GDM1 (cell line): ENCODE data around the gene BCL2L15.

ENCODE experiments used
- DNase-seq: peaks from one replicate; lab custom pipeline; 2025; lab: John Stamatoyannopoulos, UW

Gene BCL2L15

DNA sequence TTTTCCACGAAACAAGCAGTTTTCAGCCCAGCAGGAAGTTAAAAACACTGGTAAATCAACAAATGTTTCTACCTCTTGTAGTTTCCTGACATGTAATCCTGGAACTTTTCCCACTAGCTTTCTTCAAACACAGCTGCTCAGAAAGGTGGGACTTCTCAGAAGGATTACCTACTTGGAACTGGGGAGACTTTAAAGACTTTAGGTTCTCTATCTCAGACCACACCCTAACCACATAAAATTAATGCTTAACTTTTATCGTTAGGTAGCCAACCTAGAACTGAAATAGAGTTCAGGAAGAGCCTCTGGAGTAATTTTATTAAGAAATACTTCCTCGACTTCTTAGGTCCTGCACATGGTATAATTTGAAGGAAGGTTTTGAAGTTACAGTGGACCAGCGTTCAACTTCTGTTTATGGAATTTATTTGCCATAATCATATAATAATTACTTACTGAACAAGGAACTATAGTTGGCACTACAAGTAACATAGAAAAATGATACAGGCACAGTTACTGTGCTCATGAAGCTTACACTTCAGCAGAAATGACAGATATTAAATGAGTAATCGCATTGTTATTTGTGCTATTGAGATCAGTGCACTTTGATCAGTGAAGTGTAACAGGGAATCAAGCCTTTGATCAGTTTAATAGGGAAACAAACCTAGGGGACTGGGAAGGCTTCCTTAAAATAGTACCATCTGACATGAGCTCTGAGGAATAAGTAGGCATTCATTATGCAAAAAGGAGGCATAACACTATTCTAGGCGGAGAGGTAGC, at the start of gene BCL2L15:
Gene BCL2L15 (minus strand): TSS at position 180 of the 774 bp plus-strand sequence. CDS start 206 bp downstream, outside the sequence.
- no peak for DNase-seq

DNA sequence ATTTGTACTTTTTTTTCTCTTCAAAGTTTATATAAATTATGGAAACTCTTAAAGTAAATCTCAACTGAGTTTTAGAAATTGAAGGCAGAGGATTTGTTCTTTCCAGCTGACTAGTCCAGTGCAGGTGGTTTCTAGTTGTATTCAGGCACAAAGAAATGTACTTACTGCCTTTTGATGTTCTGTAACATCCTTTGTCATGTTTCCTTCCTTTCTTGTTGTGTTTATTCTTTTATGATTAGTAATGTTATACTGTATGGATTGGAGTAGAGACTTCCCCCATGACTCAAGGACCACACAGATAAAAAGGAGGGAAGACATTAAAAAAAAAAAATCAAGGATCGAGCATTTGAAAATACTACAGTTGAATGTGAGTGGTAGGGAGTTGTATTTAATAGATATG, 49.8 kb upstream of the BCL2L15 start:
- DNase-seq, result no peak

DNA sequence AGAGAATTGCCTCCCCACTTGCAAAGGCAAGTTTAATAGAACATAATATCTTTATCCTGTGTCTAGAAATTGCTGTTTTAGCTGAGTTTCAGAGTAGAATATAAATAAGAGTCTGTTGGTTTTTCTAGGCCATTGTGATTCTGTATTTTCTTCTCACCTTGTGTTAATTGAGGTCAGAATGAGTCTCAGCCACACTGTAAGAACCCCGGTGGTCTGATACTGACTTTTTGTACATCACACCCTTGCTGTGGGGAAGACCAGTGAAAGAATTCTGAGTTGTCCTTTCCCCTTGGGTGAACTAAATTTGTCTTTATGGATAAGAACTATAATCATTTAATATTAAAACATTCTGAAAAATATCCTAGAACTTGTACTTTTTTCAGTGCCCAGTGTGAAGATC, 48.6 kb upstream of the BCL2L15 start:
- DNase-seq, result no peak

DNA sequence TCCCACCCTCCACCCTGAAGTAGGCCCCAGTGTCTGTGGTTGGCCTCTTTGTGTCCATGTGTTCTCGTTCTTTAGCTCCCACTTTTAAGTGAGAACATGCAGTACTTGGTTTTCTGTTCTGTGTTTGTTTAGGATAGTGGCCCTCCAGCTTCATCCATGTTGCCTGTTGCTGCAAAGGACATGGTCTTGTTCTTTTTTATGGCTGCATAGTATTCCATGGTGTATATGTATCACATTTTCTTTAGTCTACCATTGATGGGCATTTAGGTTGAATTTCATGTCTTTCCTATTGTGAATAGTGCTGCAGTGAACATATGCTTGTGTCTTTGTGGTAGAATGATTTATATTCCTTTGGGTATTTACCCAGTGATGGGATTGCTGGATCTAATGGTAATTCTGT, 47.8 kb upstream of the BCL2L15 start:
- DNase-seq, result no peak

DNA sequence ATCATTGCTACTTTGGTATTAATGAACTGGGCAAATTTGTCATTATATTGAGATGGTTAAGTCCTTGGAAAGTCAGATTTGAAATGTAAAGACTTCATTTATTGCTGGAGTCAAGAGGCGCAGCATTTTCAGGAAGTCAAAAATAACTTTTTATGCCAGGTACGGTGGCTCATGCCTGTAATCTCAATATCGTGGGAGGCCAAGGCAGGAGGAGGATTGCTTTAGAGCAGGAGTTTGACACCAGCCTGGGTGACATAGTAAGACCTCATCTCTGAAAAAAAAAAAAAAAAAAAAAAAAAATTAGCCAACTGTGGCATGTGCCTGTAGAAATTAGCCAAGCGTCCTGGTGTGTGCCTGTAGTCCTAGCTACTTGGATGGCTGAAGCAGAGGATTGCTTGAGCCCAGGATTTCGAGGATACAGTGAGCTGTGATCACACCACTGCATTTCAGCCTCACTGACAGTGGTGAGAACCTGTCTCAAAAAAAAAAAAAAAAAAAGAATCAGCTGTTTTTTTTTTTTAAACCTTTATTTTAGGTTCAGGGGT, 47.2 kb upstream of the BCL2L15 start:
- DNase-seq, result no peak

DNA sequence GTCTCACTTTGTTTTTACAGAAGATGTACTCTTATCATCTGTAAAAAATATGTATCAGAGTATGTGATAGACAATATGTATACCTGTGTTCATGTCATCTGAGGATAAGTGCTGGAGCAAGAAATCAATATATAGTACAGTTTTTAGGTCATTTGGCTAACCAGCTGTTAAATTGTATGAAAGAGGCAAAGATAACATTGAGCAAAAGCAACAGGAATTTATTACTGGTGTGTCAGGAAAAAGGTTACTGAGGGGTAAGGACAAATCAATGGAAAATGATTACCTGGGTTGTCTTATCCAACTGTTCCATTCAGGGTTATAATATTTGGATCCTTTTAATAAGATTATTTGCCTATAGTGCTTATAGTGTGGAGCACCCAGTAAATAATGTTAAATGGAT, 46.6 kb upstream of the BCL2L15 start:
- DNase-seq, result no peak

DNA sequence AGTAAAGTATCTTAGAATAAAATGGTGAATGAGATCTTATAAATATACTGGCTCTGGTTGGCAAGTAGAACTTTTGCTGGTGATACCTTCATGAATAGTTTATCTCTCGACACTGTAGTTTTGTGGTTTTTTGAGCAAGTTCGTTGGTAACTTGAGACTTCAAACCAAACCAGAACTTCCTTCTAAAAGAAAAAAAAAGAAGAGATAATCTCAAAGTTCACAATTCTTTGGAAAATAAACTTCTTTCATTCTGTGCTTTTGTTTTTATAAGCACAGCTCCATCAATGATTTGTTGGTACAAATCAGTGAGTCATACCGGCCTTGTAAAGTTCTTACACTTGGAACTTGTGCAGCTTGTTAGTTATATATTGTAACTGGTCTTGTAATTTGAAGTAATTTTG, 44.1 kb upstream of the BCL2L15 start:
- peak; percentile 23 for DNase-seq

DNA sequence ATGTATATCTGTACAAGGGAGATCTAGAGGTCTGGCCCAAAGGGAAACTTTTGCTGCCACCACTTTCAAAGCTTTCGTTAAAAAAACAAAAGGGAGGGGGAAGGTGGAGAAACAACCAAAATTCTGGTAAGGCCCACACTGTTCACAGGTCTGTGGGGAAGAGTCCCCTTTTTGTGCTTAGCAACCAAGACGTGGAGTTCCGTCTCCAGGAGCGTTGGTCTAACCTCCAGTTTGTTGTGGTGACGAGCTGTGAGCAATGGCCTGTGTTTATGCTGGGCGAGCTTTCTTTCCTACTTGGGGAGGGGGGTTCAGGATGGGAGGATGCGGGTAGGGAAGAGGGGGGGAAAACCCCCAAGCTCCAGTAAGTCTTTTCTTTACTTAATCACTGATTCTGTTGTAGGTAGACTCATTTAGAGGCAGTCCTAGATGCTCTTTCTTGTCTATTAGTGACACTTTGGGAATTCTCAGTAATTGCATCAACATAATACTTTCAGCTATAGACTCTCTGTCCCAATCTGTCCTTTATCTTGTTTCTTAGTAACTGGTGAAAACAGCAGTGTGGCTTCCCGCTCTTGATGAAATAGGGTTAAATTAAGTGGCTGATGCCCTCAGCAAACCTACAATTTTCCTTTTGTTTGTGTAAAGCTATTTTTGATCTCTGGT, 43.2 kb upstream of the BCL2L15 start:
- peak; percentile 4 for DNase-seq

DNA sequence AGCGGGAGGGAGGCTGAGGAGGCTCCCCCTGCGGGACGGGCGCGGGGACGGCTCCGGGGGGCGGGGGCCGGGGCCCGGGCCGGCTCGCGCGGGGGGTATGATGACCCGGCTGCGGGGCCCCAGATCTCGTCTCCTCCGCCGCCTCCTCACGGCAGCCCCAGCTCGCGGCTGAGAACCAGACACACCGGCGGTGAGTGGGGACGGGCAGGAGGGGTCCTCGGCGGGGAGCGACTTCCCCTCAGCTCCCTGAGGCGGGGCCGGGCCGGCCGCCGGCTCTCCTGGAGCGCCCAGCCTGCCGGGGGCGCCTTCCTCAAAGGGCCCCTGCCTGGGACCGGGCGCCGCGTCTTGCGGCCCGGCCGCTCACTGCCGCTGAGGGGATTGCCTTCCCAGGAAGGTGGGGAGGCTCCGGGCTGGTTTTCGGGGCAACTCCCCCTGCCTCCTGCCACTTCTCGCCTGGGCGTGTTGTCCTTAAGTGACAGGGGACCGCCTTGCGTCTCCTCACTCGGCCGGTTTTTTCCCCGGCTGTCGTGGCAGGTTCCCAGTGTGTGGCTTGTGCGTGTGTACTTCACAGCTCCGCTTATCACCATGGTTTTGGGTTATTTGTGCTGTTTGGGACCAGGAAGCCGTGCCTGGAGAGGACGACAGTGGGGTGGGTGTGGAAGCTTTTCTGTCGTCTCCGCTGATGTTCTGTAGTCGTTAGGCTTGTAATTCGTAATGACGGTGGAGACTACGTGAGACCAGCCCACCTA, 42.5 kb upstream of the BCL2L15 start:
- no peak for DNase-seq

DNA sequence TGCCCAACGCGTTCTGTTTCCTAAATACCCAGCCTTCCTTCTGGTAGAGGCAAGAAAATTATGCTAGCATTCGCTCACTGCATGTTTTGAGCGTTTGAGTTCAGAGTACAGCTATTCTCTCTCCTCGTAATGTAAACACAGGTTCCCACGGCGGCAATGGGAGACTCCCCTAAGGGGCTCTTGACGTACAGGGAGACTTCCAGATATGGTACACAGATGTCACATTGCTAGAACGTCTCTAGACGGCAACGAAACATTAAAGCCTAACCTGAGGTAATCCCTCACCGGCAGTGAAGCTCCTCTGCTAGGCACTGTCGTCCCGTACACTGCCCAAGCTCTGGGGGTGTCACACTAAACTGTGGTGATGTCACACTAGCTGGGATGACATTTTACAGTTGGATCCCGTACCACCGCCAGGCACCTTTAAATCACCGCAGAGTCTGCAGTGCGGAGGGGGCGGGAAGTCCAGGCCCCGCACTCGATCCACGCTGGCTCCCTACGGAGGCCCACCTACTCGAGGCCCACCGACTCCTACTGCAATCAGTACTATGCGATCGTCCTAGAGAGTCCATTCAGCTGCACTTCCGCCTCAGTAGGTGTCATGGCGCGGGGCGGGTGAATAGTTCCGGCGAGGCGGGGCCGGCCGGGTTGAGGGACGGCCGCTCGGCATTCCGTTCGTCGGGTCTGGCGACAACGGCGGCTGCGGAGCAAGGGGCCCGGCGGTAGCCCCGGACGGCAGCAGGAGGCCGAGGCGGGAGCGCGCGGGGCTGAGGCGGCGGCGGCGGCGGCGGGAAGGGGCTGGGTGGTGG, 41.8 kb upstream of the BCL2L15 start, which contains the start of gene HIPK1:
Gene HIPK1 (plus strand): TSS at position 384 of the 809 bp plus-strand sequence.
- DNase-seq, result peak; percentile 86

DNA sequence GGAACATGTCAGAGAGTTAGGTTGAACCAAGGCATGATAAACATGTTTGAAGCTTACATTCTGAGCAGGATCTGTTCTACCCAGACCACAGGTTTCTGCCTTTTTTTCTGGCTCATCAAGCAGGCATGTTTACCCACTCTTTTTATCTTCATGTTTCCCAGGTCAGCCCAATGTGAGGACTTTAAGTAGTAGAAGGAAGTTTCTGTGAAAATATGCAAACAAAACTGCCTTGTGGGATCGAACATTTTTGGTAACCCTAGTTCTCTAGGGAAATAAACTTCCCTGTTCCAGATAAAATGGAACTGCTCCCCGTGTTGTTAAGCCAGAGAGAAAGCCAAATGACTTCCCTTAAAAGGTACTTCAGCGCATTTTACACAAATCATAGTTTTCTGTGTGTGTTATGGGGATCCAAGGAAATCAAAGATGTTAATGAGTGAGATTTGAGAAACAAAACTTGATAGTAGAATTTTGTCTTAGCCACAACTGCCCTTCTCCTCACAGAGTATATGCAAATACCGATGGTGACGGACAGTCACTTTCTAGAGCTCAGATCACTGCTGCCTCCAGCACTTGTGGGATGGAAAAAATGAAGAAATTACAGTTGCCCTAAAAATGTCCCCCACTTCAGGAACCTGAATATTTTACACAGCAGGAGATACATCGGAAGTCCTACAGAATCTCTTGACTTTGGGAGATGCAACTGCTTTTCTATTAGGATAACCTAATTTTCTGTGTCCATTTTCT, 41.0 kb upstream of the BCL2L15 start:
- no peak for DNase-seq

DNA sequence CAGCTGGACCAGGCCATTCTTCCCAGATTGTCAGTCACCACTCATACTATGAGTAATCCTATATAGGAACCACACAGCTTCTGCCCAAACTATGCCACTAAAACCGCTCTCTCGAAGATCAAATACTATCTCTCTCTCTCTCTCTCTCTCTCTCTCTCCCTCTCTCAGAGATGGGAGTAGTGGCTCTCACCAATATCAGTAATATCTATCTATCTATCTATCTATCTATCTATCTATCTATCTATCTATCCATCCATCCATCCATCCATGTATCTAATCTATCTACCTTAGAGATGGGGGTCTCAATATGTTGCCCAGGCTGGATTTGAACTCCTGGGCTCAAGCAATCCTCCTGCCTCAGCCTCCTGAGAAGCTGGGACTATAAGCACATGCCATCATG, 37.1 kb upstream of the BCL2L15 start:
- no peak for DNase-seq

DNA sequence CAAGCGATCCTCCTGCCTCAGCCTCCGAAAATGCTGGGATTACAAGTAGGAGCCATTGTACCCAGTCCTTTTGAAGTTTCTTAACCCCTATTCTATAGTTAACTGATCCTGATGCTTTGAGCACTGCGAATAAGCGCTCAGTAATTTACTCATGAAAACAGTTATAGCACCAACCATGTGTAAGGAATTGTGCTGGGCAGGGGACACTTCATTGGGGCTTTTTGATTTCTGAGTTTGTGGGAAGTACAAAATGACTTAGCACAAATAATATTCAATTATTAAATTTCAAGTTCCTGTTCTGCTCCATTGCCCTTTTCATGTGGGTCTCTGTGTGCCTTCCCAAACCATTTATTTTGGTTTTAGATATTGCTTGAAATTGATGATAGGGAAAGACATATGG, 35.6 kb upstream of the BCL2L15 start:
- no peak for DNase-seq

DNA sequence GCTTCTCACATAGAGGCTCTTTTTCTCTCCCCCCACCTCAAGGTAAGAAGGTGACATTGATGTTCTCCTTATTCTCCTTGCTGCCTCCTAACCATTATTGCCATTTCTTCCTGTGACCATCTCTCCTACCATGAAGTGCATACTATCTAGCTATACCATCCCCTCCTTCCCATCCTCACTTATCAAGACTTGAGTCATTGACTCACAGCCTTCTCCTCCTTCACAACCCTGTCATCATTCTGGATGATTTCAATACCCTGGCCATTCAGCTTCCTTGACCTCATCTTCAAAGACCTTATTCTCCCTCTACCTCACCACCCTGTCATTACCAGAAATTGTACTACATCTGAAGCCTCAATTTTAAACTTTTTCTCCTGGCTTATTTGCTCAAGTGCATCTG, 30.9 kb upstream of the BCL2L15 start:
- no peak for DNase-seq

DNA sequence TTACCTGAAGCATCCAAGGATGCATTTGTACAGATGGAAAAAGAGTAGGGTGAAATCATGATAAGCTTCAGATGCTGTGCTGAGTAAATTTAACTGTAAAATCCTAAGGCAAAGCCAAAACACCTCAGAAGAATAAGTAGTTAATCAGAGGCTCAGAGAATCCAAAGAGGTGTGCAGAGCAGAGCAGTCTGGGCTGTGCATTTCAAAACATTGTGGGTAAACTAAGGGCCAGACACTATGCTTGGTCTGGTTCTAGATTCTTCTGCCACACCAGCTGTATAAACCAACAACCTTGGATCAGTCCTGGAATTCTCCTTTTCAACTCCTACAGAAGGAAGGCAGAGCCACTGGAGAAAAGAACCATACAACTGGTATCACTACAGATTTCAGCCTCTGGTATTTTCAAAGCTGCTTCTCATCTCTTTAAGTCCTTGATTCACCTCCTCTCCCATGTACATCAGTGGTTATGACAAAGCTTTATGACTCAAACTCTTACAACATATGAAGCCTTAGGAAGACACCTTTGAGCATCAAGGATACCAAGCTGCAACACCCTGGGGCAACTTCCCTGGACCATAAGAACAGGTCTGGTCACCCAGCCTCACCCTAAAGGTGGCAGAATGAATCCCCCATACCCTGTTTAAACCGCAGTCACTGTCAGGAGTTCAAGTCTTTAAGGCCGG, 30.2 kb upstream of the BCL2L15 start:
- DNase-seq, result no peak

DNA sequence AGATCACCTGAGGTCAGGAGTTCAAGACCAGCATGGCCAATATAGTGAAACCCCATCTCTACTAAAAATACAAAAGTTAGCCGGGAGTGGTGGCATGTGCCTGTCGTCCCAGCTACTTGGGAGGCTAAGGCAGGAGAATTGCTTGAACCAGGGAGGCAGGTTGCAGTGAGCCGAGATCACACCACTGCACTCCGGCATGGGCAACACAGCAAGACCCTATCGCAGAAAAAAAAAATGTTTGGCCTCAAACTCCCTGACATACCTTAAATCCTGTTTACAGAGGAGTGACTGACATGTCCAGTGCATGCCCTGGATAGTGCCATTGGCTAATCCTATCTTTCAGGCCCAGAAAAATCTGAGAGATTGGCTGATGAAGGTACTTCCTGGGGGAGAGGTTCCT, 29.6 kb upstream of the BCL2L15 start:
- DNase-seq, result no peak

DNA sequence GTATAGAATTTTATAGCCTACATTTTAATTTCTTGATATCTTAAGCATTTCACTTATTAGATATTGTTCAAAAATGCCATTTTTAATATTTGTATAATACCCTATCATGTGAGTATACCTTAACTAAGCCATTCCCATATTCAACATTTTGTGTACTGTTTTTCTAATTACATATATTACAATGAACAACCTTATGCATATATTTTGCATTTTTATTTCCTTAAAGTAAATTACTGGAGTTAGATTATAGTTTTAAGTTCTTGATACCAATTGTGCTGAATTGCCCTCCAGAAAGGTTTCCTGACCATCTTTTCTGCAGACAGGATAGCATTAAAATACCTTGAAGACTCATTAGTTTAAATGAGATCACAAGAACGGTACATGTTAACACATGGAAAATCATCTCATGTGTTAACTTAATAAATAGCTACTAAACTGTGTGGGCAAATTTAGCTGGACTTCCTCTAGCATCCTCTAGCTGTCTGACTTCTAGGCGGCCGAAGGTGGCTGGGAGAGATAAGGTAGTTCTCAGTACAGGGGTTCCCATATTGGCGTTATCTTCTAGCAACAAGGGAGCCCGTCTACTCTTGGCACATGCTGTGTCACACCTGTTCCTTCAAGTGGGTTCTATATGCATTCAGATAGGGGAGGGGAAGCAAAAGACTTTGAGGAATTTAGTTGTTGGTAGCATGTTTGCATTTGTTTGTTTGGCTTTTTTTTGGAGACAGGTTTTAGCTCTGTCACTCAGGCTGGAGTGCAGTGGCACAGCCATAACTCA, 26.7 kb upstream of the BCL2L15 start:
- DNase-seq, result no peak

DNA sequence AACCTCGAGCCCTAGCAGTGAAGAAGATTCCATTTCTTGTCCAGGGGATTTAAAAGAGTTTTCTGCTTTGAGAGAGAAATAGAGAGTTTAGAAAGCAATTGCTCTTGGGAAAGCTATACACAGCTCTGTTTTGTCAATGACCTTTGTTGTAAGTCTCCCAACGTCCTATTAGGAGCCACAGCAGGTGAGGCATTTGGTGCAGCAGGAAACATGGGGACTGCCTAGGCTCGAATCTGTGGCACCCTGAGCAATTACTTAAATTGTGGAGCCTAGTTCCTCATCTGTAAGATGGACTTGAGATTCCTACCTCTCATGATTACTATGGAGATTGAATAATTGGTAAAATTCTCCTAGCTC, 25.9 kb upstream of the BCL2L15 start:
- DNase-seq, result no peak

DNA sequence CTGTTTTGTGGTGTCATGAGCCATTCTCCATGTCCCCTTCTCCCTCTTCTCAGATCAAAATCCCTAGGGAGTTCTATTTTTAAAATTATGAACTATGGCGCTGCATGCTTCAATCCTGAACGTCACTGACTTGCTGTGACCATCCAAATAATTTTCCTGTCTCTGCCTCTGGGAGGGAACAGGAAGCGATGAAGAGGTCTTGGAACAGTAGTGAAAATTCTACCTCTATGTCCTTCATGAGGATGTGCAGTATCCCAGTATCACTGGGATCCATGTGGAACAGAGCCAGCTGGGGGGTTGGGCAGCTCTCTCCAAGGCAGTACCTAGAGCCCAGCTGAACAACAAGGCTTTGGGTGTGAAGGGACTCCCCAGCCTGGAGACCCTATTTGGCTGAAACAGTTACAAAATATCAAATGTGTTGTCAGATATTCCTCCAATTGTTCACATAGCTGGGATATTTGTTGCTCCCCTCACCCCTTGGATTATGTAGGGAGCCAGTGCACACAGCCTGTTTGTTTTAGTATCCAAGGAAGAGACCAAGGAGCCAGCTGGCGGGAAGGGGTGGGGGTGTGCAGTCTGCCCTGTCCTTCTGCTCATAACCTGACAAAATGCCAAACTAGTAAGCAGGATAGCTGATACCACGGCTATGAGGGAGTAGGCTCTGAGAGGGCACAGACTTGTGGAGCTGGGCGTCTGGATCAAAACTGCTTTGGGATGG, 25.4 kb upstream of the BCL2L15 start:
- DNase-seq, result no peak
